Measurements from ENCODE around the gene EDA.

DNA sequence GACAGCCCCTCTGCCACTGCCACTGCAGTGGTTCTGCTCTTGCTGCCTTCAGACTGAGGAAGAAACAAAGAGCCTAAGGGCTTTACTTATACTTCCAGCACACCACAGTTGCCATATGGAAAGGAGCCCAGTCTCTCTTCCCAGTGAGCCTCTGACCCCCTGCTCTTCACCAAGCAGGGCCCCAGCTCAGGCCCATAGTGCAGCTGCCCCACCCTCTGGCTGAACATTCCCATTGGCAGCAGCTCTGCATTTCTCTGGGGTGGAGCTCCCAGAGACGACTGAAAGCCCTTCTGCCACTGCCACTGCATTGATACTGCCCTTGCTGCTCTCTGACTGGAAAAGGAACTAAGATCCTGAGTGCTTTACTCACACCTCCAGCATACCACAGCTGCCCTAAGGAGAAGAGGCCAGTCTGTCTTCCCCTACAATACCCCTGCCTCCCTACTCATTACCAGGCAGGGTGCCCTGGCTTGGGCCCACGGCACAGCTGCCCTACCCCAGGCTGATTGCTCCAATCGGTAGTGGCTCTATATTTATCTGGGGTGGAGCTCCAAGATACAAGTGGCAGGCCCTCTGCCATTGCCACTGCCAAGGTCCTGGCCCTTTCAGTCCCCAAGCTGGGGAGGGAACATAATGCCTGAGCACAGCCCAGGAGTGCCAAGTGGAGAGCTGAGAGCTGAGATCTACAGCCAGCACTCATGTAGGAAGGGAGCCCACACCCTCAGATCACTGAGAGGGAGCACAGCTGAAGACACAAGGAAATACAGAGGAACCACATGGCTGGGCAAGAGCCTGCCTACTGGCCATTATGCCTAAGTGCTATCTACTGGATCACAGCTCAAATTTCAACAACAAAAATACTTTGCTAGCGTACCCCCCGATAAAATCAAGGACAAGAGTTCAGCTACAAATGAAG, 397.8 kb downstream of the EDA start:
- TF ChIP-seq, protein P1, sequence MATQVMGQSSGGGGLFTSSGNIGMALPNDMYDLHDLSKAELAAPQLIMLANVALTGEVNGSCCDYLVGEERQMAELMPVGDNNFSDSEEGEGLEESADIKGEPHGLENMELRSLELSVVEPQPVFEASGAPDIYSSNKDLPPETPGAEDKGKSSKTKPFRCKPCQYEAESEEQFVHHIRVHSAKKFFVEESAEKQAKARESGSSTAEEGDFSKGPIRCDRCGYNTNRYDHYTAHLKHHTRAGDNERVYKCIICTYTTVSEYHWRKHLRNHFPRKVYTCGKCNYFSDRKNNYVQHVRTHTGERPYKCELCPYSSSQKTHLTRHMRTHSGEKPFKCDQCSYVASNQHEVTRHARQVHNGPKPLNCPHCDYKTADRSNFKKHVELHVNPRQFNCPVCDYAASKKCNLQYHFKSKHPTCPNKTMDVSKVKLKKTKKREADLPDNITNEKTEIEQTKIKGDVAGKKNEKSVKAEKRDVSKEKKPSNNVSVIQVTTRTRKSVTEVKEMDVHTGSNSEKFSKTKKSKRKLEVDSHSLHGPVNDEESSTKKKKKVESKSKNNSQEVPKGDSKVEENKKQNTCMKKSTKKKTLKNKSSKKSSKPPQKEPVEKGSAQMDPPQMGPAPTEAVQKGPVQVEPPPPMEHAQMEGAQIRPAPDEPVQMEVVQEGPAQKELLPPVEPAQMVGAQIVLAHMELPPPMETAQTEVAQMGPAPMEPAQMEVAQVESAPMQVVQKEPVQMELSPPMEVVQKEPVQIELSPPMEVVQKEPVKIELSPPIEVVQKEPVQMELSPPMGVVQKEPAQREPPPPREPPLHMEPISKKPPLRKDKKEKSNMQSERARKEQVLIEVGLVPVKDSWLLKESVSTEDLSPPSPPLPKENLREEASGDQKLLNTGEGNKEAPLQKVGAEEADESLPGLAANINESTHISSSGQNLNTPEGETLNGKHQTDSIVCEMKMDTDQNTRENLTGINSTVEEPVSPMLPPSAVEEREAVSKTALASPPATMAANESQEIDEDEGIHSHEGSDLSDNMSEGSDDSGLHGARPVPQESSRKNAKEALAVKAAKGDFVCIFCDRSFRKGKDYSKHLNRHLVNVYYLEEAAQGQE (IDR thresholded peaks at IDR 0.05; ENCODE audit: low read depth), result no peak
- TF ChIP-seq, protein P2, sequence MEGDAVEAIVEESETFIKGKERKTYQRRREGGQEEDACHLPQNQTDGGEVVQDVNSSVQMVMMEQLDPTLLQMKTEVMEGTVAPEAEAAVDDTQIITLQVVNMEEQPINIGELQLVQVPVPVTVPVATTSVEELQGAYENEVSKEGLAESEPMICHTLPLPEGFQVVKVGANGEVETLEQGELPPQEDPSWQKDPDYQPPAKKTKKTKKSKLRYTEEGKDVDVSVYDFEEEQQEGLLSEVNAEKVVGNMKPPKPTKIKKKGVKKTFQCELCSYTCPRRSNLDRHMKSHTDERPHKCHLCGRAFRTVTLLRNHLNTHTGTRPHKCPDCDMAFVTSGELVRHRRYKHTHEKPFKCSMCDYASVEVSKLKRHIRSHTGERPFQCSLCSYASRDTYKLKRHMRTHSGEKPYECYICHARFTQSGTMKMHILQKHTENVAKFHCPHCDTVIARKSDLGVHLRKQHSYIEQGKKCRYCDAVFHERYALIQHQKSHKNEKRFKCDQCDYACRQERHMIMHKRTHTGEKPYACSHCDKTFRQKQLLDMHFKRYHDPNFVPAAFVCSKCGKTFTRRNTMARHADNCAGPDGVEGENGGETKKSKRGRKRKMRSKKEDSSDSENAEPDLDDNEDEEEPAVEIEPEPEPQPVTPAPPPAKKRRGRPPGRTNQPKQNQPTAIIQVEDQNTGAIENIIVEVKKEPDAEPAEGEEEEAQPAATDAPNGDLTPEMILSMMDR (IDR thresholded peaks at IDR 0.05 in 2 of 3, conservative IDR thresholded peaks at IDR 0.05 in 1 of 3; ENCODE audit: borderline replicate concordance in 1 of 3, insufficient read depth in 1 of 3, low read depth in 2 of 3, low read length in 2 of 3), result no peak
- TF ChIP-seq EZH2 (IDR thresholded peaks at IDR 0.05) (no peak), EZH2phosphoT487 (IDR thresholded peaks at IDR 0.05; ENCODE audit: borderline replicate concordance) (no peak), CEBPB (IDR thresholded peaks at IDR 0.05; ENCODE audit: low read depth) (no peak), POLR2AphosphoS5 (IDR thresholded peaks at IDR 0.05; ENCODE audit: low read depth, low read length) (no peak), YY1 (IDR thresholded peaks at IDR 0.05; ENCODE audit: extremely low read depth, insufficient replicate concordance, low read depth, low read length) (no peak), RAD21 (IDR thresholded peaks at IDR 0.05; ENCODE audit: low read depth) (0 out of 2 replicates have a peak, but pooled peaks have one; percentile 4), POLR2A (IDR thresholded peaks at IDR 0.05; ENCODE audit: borderline replicate concordance, extremely low read depth, insufficient read depth, insufficient read length) (no peak), CBX3 (IDR thresholded peaks at IDR 0.05; ENCODE audit: low read depth) (no peak), FOSL1 (IDR thresholded peaks at IDR 0.05; ENCODE audit: low read depth) (no peak)
- TF ChIP-seq, protein P3, sequence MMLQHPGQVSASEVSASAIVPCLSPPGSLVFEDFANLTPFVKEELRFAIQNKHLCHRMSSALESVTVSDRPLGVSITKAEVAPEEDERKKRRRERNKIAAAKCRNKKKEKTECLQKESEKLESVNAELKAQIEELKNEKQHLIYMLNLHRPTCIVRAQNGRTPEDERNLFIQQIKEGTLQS (IDR thresholded peaks at IDR 0.05), result no peak
- TF ChIP-seq, protein P4, sequence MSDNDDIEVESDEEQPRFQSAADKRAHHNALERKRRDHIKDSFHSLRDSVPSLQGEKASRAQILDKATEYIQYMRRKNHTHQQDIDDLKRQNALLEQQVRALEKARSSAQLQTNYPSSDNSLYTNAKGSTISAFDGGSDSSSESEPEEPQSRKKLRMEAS (IDR thresholded peaks at IDR 0.05), result no peak
